ENCODE measurements around the gene SHISA5. TPM values are rescaled to one million over a fixed set of nuclear protein-coding genes. Genes with fewer than 3 reads are reported as not detected.
A peak's percentile ranks its signal among the peaks of the same experiment; 100 is the strongest.

Gene SHISA5
- total RNA-seq, 1 donor from 2014 or later: 218 TPM

GRCh38 chr3:48422681-48423080 is 81.3 kb downstream of the SHISA5 start:
- Histone ChIP-seq H3K4me3 (no peak overlapping the region), H3K36me3 (peaks cover 42 to 59% of the 10 kb centered on the region in 2 donors), H3K9me3 (no peaks in the 10 kb centered on the region), H3K27ac (peak overlapping the region; percentile 10 to 14), H3K4me1 (peaks cover 18 to 38% of the 10 kb centered on the region in 2 donors), H3K27me3 (no peaks in the 10 kb centered on the region)
- no peak for TF ChIP-seq CTCF (IDR thresholded peaks at IDR 0.05)
- intact Hi-C loops (cut with DNase I): no loop called here
- no peak for DNase-seq (ENCODE audit: low spot score in 2 of 2)

DNA sequence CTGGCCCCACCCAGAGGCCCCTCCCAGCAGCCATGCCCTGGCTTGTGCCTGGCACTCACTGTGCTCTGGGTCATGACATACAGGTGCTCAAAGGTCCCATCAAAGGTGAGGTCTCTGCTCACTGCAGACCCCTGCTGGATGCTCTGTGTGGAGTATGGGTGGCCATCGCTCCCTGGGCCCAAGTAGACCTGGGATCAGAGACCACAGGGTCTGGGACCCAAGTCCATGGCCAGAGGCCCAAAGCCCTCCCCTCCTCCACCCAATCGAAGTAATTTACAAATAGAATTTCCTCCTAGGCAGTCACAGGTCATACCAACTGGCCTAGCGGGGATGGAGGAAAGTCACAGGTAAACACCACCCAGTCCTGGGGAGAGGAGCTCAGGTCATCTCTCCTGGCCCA is 81.7 kb downstream of the SHISA5 start:
- TF ChIP-seq CTCF (IDR thresholded peaks at IDR 0.05): no peak
- no peak overlapping the region for H3K4me3 ChIP-seq
- intact Hi-C loops (cut with DNase I): no loop called here
- peak overlapping the region in 1 of 2 donors; percentile 10 for H3K27ac ChIP-seq
- peaks cover 18 to 38% of the 10 kb centered on the region in 2 donors for H3K4me1 ChIP-seq
- no peaks in the 10 kb centered on the region for H3K27me3 ChIP-seq
- no peak for DNase-seq (ENCODE audit: low spot score in 2 of 2)
- peaks cover 46 to 63% of the 10 kb centered on the region in 2 donors for H3K36me3 ChIP-seq
- H3K9me3 ChIP-seq: no peaks in the 10 kb centered on the region

GRCh38 chr3:48420561-48420960 is 83.4 kb downstream of the SHISA5 start:
- TF ChIP-seq CTCF (IDR thresholded peaks at IDR 0.05): no peak
- H3K9me3 ChIP-seq: no peaks in the 10 kb centered on the region
- no peaks in the 10 kb centered on the region for H3K27me3 ChIP-seq
- DNase-seq (ENCODE audit: low spot score in 2 of 2): no peak
- peaks cover 10 to 25% of the 10 kb centered on the region in 2 donors for H3K4me1 ChIP-seq
- peaks cover 63 to 80% of the 10 kb centered on the region in 2 donors for H3K36me3 ChIP-seq
- no peak overlapping the region for H3K4me3 ChIP-seq
- H3K27ac ChIP-seq: peak overlapping the region in 1 of 2 donors; percentile 30
- intact Hi-C loops (cut with DNase I): no loop called here

DNA sequence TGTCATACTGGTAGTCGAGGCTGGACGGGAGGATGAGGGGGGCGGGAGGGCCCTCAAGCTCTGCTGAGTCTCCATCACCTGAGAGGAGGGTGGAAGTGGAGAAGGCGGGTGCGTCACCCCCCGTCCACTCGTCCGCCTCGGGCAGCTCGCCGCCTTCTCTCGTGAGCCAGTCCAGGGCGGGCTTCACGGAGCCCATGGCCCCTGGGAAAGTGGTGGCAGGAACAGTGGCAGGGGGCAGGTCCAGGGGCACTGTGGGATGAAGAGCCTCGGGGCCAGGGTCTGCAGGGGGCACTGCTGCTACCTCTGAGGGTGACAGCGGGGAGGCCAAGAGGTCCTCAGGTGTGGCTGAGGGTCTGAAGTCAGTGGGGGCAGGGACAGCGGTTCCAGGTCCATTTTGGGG is 84.4 kb downstream of the SHISA5 start:
- Histone ChIP-seq H3K27me3 (no peaks in the 10 kb centered on the region), H3K27ac (no peak overlapping the region), H3K4me3 (no peak overlapping the region), H3K36me3 (peaks cover 73 to 90% of the 10 kb centered on the region in 2 donors), H3K9me3 (no peaks in the 10 kb centered on the region), H3K4me1 (peaks cover 6 to 18% of the 10 kb centered on the region in 2 donors)
- intact Hi-C loops (cut with DNase I): no loop called here
- TF ChIP-seq CTCF (IDR thresholded peaks at IDR 0.05): no peak
- no peak for DNase-seq (ENCODE audit: low spot score in 2 of 2)

GRCh38 chr3:48419149-48419548 is 84.8 kb downstream of the SHISA5 start:
- peaks cover 76 to 91% of the 10 kb centered on the region in 2 donors for H3K36me3 ChIP-seq
- H3K27ac ChIP-seq: no peak overlapping the region
- no peaks in the 10 kb centered on the region for H3K27me3 ChIP-seq
- H3K9me3 ChIP-seq: no peaks in the 10 kb centered on the region
- H3K4me3 ChIP-seq: no peak overlapping the region
- intact Hi-C loops (cut with DNase I): no loop called here
- peaks cover 3 to 17% of the 10 kb centered on the region in 2 donors for H3K4me1 ChIP-seq
- DNase-seq (ENCODE audit: low spot score in 2 of 2): no peak
- no peak for TF ChIP-seq CTCF (IDR thresholded peaks at IDR 0.05)

DNA sequence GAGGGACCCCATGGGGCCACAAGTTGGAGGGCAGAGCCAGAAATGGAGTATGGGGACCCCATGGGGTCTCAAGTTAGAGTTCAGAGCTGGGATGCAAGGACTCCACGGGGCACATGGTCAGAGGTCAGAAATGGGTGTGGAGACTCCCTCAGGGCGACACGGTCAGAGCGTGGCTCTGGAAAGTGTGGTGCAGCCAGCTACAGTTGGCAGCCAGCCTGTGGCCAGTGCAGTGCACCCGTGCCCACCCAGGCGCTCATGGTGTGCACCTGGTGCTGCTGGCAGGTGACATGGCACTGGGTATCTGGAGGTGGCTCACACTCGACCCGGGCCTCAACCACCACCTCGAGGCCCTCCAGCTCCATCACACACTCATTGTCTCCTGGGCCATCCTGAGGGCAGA is 85.3 kb downstream of the SHISA5 start:
- H3K36me3 ChIP-seq: peaks cover 73 to 92% of the 10 kb centered on the region in 2 donors
- DNase-seq (ENCODE audit: low spot score in 2 of 2): no peak
- H3K9me3 ChIP-seq: no peaks in the 10 kb centered on the region
- TF ChIP-seq CTCF (IDR thresholded peaks at IDR 0.05): no peak
- H3K27ac ChIP-seq: no peak overlapping the region
- H3K4me1 ChIP-seq: peaks cover 0 to 17% of the 10 kb centered on the region in 2 donors
- H3K27me3 ChIP-seq: no peaks in the 10 kb centered on the region
- intact Hi-C loops (cut with DNase I): no loop called here
- H3K4me3 ChIP-seq: no peak overlapping the region
